GM12878 (cell line): ENCODE measurements around the gene ANLN. TPM values are rescaled to one million over a fixed set of nuclear protein-coding genes. Genes with fewer than 3 reads are reported as not detected.

Experiments
- ATAC-seq: fragments of 200-7000 bp; cut with Tn5 transposase; 3 replicates; pipeline ENCODE4 v1.9.1; 2020; ENCODE audit warnings: mild to moderate bottlenecking, moderate library complexity
- BruUV-seq: library from RNA; stranded (reverse); fragments of 400-500 nt; replicated peaks from 2 replicates; lab custom pipeline; 2021; lab: Mats Ljungman, UMichigan
- CTCF ChIA-PET: fragments of 300-600 bp; sonication (Branson Sonifier 250); formaldehyde crosslinking; extraction: SDS; loops from one replicate; lab custom pipeline; 2021; ENCODE audit warnings: inconsistent platforms; lab: Yijun Ruan, JAX
- POLR2A ChIA-PET: fragments of 350-600 bp; formaldehyde crosslinking; extraction: SDS; loops from one replicate; lab custom pipeline; 2021; ENCODE audit warnings: inconsistent platforms; lab: Charles Lee
- RAD21 ChIA-PET: fragments of 300-600 bp; sonication (Branson Sonifier 250); formaldehyde crosslinking; loops from one replicate; lab custom pipeline; 2023; ENCODE audit warnings: antibody characterized with exemption; ENCODE audit not compliant: unreplicated experiment; lab: Charles Lee
- SMC1A ChIA-PET: fragments of 300-600 bp; sonication (Branson Sonifier 250); formaldehyde crosslinking; loops from one replicate; lab custom pipeline; 2023; ENCODE audit not compliant: unreplicated experiment, uncharacterized antibody; lab: Charles Lee
- DNase-seq: peaks from one replicate; pipeline ENCODE4 v3.0.0-alpha.2; 2011; ENCODE audit warnings: low read depth, low spot score
- FAIRE-seq: peaks from 3 replicates; lab custom pipeline; 2011; peaks lifted over from hg19 to GRCh38; lab: Jason Lieb, UNC
- H2AFZ ChIP-seq: 2 replicates; pipeline ENCODE4 v1.6.0; 2011; ENCODE audit warnings: low read depth, low read length, control low read depth; ENCODE audit not compliant: control insufficient read depth
- H3K27ac ChIP-seq: 2 replicates; pipeline ENCODE4 v1.5.1; 2011; ENCODE audit warnings: control low read depth; ENCODE audit not compliant: control insufficient read depth, insufficient read depth
- H3K27me3 ChIP-seq, 2 experiments: replicated peaks in 1 of 2; 2 replicates each; pipeline versions ENCODE4 v1.6.0 to v1.6.1; 2011; ENCODE audit warnings: low read length in 1 of 2; ENCODE audit not compliant: control insufficient read depth in 2 of 2, insufficient read depth in 2 of 2
- H3K36me3 ChIP-seq, 2 experiments: 2 replicates each; pipeline ENCODE4 v1.5.1; 2011; ENCODE audit warnings: low read length in 1 of 2; ENCODE audit not compliant: control insufficient read depth in 2 of 2, insufficient read depth in 2 of 2
- H3K4me1 ChIP-seq: 2 replicates; pipeline ENCODE4 v1.6.1; 2011; ENCODE audit warnings: mild to moderate bottlenecking, low read length, moderate library complexity, mixed read lengths; ENCODE audit not compliant: control insufficient read depth, insufficient read depth
- H3K4me2 ChIP-seq: 2 replicates; pipeline ENCODE4 v1.6.0; 2011; ENCODE audit warnings: control low read depth; ENCODE audit not compliant: control insufficient read depth, insufficient read depth
- H3K4me3 ChIP-seq: fragments of 200-600 bp; sonication (generic); 2 replicates; pipeline ENCODE4 v1.5.1; 2016
- H3K79me2 ChIP-seq: 2 replicates; pipeline ENCODE4 v1.6.0; 2011; ENCODE audit warnings: low read length; ENCODE audit not compliant: control insufficient read depth, insufficient read depth
- H3K9ac ChIP-seq: 2 replicates; pipeline ENCODE4 v1.8.0; 2011; ENCODE audit warnings: low read length, control low read depth, mixed read lengths; ENCODE audit not compliant: control insufficient read depth, insufficient read depth
- H3K9me3 ChIP-seq: replicated peaks from 3 replicates; pipeline ENCODE4 v1.5.1; 2011; ENCODE audit warnings: mild to moderate bottlenecking, low read length; ENCODE audit not compliant: control insufficient read depth, insufficient read depth
- H4K20me1 ChIP-seq: 2 replicates; pipeline ENCODE4 v1.6.0; 2011; ENCODE audit not compliant: control insufficient read depth, insufficient read depth
- CREB1 ChIP-seq: IDR thresholded peaks from 2 replicates; pipeline ENCODE4 v1.6.1; 2012; ENCODE audit warnings: low read depth, mild to moderate bottlenecking, inconsistent platforms
- ETV6 ChIP-seq, 2 experiments: fragments of 450-650 bp in 1 of 2; IDR thresholded peaks in 1 of 2; conservative IDR thresholded peaks in 1 of 2; 2 replicates each; pipeline ENCODE4 v1.6.1; 2014; ENCODE audit warnings: antibody characterized with exemption in 1 of 2, borderline replicate concordance in 1 of 2, low read depth in 1 of 2, mild to moderate bottlenecking in 1 of 2, moderate library complexity in 1 of 2
- FOXK2 ChIP-seq: fragments of 450-650 bp; IDR thresholded peaks from 2 replicates; pipeline ENCODE4 v1.6.1; 2017; ENCODE audit warnings: mild to moderate bottlenecking, moderate library complexity
- GABPA ChIP-seq: IDR thresholded peaks from 2 replicates; pipeline ENCODE4 v1.6.1; 2014; ENCODE audit warnings: antibody characterized with exemption, low read depth, mild to moderate bottlenecking, inconsistent platforms
- MEF2A ChIP-seq: IDR thresholded peaks from 2 replicates; pipeline ENCODE4 v1.6.1; 2011; ENCODE audit warnings: low read depth, mild to moderate bottlenecking, low read length, moderate library complexity; ENCODE audit not compliant: insufficient read depth
- MTA3 ChIP-seq: IDR thresholded peaks from 2 replicates; pipeline ENCODE4 v1.6.1; 2012; ENCODE audit warnings: low read length, inconsistent platforms, borderline replicate concordance
- POLR2A ChIP-seq: IDR thresholded peaks from 2 replicates; pipeline ENCODE4 v1.6.1; 2011; ENCODE audit warnings: low read depth, mild to moderate bottlenecking, low read length
- STAT3 ChIP-seq: IDR thresholded peaks from 2 replicates; pipeline ENCODE4 v1.6.1; 2011; ENCODE audit warnings: low read depth, low read length, improper control_type of control experiment
- SUZ12 ChIP-seq: fragments of 200-600 bp; sonication (generic); IDR thresholded peaks from one replicate; pipeline ENCODE4 v1.6.1; 2018; ENCODE audit warnings: antibody characterized with exemption, mild to moderate bottlenecking; ENCODE audit not compliant: unreplicated experiment
- TCF3 ChIP-seq: IDR thresholded peaks from 2 replicates; pipeline ENCODE4 v1.6.1; 2012; ENCODE audit warnings: low read depth, mild to moderate bottlenecking, low read length, borderline replicate concordance; ENCODE audit not compliant: insufficient read depth
- YBX1 ChIP-seq: fragments of 450-650 bp; IDR thresholded peaks from 2 replicates; pipeline ENCODE4 v1.6.1; 2016; ENCODE audit warnings: antibody characterized with exemption
- ZNF217 ChIP-seq: fragments of 450-650 bp; IDR thresholded peaks from 2 replicates; pipeline ENCODE4 v1.6.1; 2017; ENCODE audit warnings: antibody characterized with exemption, mild to moderate bottlenecking
- ZNF274 ChIP-seq: IDR thresholded peaks from one replicate; pipeline ENCODE4 v1.8.0; 2011; ENCODE audit not compliant: insufficient read length, insufficient read depth
- WGBS: methylation state at CpG from one replicate; pipeline ENCODE4 v1.1.6; 2016; ENCODE audit warnings: low lambda C conversion rate; ENCODE audit not compliant: insufficient replicate concordance, insufficient coverage; ENCODE audit errors: missing lambda C conversion rate; 5-methylcytosine and 5-hydroxymethylcytosine counted together
- in situ Hi-C: fragments of 300-500 bp; cut with MboI; formaldehyde crosslinking; loops from 9 replicates; pipeline ENCODE4 v1.14.3; 2018; ENCODE audit warnings: mixed read lengths
- intact Hi-C: fragments of 100-400 bp; cut with micrococcal nuclease; formaldehyde crosslinking; loops from one replicate; pipeline ENCODE4 v1.14.2; 2022; ENCODE audit not compliant: unreplicated experiment
- polyA plus RNA-seq, 11 experiments: library from polyadenylated mRNA; depleted of rRNA in 4 of 11; unstranded in 6 of 11; stranded (reverse) in 5 of 11; fragments of >200 nt; fragmentation: Nextera tagmentation in 4 of 11; fragmentation: Illumina TruSeq in 1 of 11; extraction: Ambion mirVana in 4 of 11; extraction: Trizol in 1 of 11; gene quantifications; 1 replicate in 1 of 11; 2 replicates in 10 of 11; pipeline versions ENCODE4 v1.2.1 to v1.2.3, GENCODE V29; 2011 to 2016; ENCODE audit warnings: inconsistent platforms in 2 of 11, missing spikeins in 2 of 11, low read depth in 1 of 11
- total RNA-seq, 4 experiments: library from RNA; depleted of rRNA in 3 of 4; stranded (reverse); fragments of >200 nt in 3 of 4; fragmentation: Illumina TruSeq in 1 of 4; extraction: Trizol in 1 of 4; gene quantifications; 2 replicates each; pipeline versions ENCODE4 v1.2.1 to v1.2.3, GENCODE V29; 2013 to 2021
- TF ChIP-seq, protein P1 (sequence below): IDR thresholded peaks from 2 replicates; pipeline ENCODE4 v1.6.1; 2012; ENCODE audit warnings: low read depth, low read length, improper control_type of control experiment
- TF ChIP-seq, protein P2 (sequence below): IDR thresholded peaks from 2 replicates; pipeline ENCODE4 v1.6.1; 2011; ENCODE audit warnings: borderline replicate concordance, low read depth, mild to moderate bottlenecking, moderate library complexity, low read length; ENCODE audit not compliant: insufficient read depth, poor library complexity, severe bottlenecking

ANLN gene
- total and polyA plus RNA-seq, 10 of the 15 experiments (the other 5 are each of a cell fraction or from before 2014, with no cell fraction given): 9.5 to 32.1 (median 24.2) TPM

DNA sequence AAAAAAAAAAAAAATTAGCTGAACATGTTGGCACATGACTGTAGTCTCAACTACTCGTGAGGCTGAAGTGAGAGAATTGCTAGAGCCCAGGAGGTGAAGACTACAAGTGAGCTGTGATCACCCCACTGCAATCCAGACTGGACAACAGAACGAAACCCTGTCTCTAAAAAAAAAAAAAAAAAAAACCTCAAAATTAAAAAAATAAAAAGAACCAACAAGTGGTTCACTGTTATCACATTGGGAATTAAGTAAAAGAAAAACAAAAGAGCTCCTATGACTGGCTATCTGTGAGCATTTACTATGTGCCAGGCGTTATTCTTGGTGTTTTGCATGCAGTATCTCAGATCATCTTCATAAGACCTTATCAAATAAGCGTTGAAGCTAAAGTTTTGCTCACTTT lies 66.0 kb downstream of the ANLN start:
- no peak for ATAC-seq
- ChIA-PET RAD21 (interaction anchor here (0.9 kb wide), 1 partner anchor 727 kb away, joined by 3 read pairs; no protein-coding TSS in a partner anchor), SMC1A (interaction anchor here (1.1 kb wide), 1 partner anchor 63 kb away, joined by 3 read pairs; no protein-coding TSS in a partner anchor), CTCF (interaction anchor here (0.7 to 1.1 kb wide), 4 partner anchors 8 to 203 kb away, joined by 3 to 6 read pairs (median 4); no protein-coding TSS in a partner anchor), POLR2A (interaction anchor here (0.6 kb wide), 1 partner anchor 55 kb away, joined by 3 read pairs; no protein-coding TSS in a partner anchor)
- FAIRE-seq: no peak
- H3K9ac ChIP-seq: no peak overlapping the region
- H3K4me3 ChIP-seq: no peak overlapping the region
- H4K20me1 ChIP-seq: no peaks in the 10 kb centered on the region
- H3K27me3 ChIP-seq: no peaks in the 10 kb centered on the region
- H3K36me3 ChIP-seq: peaks cover 1 to 15% of the 10 kb centered on the region in 2 experiments
- no peak overlapping the region for H3K27ac ChIP-seq
- intact Hi-C loops (no loop called here), in situ Hi-C loops (no loop called here)
- no peaks in the 10 kb centered on the region for H3K79me2 ChIP-seq
- no peaks in the 10 kb centered on the region for H3K9me3 ChIP-seq
- no TSS peak for BruUV-seq
- no peak for DNase-seq
- no peaks in the 10 kb centered on the region for H3K4me1 ChIP-seq
- H3K4me2 ChIP-seq: no peak overlapping the region
- no peak for TF ChIP-seq TCF3
- TF ChIP-seq, protein P1, sequence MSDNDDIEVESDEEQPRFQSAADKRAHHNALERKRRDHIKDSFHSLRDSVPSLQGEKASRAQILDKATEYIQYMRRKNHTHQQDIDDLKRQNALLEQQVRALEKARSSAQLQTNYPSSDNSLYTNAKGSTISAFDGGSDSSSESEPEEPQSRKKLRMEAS: no peak
- no peak for TF ChIP-seq ETV6 (conservative IDR thresholded peaks at IDR 0.05 in 1 of 2, IDR thresholded peaks at IDR 0.05 in 1 of 2; ENCODE audit: borderline replicate concordance in 1 of 2, low read depth in 1 of 2)
- no peak for TF ChIP-seq MEF2A
- no peak for TF ChIP-seq ZNF274
- TF ChIP-seq, protein P2, sequence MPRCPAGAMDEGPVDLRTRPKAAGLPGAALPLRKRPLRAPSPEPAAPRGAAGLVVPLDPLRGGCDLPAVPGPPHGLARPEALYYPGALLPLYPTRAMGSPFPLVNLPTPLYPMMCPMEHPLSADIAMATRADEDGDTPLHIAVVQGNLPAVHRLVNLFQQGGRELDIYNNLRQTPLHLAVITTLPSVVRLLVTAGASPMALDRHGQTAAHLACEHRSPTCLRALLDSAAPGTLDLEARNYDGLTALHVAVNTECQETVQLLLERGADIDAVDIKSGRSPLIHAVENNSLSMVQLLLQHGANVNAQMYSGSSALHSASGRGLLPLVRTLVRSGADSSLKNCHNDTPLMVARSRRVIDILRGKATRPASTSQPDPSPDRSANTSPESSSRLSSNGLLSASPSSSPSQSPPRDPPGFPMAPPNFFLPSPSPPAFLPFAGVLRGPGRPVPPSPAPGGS: no peak
- no peak for TF ChIP-seq MTA3
- TF ChIP-seq FOXK2: no peak
- TF ChIP-seq STAT3: no peak
- no peak for TF ChIP-seq CREB1
- TF ChIP-seq ZNF217: no peak
- TF ChIP-seq YBX1: no peak
- no peak for TF ChIP-seq SUZ12
- no peak for TF ChIP-seq GABPA
- no peak for TF ChIP-seq POLR2A
- no peak overlapping the region for H2AFZ ChIP-seq
- 78% methylated on average over 4 of the region's 4 CpGs for WGBS
